CD4-positive, alpha-beta T cell treated with Interleukin-4 for 1 hour (primary cell): ENCODE results near the gene MYMK.

Experiments
- DNase-seq, 2 donors: peaks; one replicate each; pipeline ENCODE4 v3.0.0-alpha.2; 2020 to 2022

MYMK gene

GRCh38 chr9:133557581-133557980 lies 32.8 kb upstream of the MYMK start:
- DNase-seq = no peak

DNA sequence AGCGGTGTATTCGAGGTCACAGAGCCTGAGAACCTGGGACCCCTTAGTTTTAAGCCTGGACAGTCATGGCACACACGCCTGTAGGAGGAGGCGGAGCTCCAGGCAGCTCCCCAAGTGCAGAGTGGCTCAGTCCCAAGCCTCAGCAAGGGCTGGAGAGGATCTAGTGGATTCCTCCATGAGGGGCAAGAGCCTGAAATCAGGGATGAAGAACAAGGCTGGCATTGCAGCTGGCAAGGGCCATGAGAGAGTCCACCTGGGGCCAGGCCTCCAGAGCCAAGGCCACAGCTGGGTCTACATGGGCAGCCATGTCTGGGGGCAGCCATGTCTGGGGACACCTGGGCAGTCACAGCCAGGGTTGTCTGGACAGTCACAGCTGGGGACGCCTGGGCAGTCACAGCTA lies 31.6 kb upstream of the MYMK start:
- no peak for DNase-seq

DNA sequence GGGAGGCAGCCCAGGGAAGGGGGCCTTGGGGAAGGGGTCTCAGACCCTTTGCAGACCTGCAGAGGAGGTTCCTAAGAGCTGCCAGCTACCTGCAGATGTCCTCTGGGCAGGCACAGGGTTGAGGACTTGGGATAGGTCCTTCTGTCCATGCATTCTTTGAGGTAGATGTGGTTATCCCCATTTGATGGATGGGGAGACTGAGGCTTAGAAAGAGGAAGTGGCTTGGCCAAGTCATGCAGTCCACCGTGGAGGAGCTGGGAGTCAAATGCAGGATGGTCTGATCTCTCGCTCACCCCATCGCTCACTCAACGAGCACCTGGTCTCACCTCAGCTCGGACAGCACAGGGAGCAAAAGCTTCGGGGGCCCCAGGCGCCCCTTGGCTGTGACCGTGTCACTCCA lies 30.0 kb upstream of the MYMK start:
- DNase-seq = no peak

GRCh38 chr9:133553973-133554713 lies 29.4 kb upstream of the MYMK start:
- DNase-seq = no peak

DNA sequence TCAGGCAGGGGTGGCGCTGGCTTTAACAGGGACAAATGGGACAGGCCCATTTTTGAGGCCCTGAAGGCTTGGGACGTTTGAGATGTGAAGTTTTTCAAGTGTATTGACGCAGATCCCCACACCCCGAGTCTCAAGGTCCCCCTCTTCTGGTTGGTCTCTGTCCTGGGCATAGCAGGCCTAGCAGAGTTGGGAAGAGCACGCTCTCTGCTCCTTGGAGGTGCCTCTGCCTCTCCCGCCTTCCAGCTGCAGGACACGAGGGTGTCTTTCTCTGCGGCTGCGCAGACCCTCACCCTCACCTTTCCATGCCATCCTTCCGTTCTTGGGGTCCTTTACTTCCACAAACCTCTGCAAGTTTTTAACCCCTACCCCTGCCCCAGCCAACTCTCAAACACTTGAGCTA lies 28.4 kb upstream of the MYMK start:
- no peak for DNase-seq

DNA sequence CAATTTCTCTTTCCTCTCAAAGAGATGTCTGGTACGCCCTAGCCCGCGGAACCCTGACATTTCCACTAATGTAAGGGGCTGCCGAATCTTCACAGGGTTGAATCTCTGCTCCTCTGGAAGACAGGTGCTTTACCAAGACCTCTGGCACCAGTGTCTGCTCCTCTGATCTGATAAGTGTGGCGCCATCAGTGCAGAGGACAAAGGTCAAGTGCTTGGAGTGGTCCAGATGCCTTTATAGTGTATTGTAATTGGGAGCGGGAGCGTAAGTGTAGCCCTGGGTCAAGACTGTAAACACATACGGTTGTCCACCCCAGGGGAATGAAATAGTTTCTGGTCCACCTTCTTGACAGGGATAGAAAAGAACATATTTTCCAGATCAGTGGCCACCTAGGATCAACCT lies 27.5 kb upstream of the MYMK start:
- DNase-seq = no peak

DNA sequence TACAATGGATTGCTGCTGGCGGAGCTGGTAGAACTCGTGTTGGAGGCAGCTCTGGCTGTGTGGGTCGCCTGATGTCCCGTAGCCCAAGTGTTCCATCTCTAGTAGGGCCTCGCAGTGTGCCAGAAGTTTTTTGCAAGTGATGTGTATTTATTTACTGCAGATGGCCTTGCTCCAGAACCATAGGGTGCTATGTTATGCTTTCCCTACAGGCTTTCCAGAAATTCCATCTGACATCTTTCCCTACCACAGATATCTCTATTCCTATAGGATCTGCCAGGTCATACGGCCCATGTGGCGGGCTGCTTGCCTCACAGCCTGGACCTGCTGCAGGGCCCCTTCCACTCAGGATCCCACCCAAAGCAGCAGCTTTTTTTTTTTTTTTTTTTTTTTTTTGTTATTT lies 26.7 kb upstream of the MYMK start:
- no peak for DNase-seq

DNA sequence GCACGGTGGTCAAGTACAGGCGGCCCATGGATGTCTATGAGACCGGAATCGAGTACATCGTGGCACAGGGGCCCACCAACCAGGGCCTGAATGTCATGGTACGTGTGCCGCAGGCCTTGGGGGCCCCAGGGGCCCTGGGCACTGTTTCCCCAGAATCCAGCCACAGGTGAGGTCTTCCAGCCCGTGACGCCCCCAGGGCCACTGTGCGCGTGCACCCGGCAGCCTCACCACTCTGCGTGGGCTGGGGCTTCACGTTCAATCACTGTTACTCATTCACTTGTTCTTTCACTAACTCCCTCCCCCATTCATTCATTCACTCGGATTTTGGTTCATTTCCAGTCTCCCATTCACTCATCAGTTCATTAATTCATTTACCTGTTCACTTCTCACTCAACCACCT lies 22.4 kb upstream of the MYMK start:
- DNase-seq = no peak

- DNase-seq = no peak
Observed at GRCh38 chr9:133546287-133546680, 21.5 kb upstream of the MYMK start.

DNA sequence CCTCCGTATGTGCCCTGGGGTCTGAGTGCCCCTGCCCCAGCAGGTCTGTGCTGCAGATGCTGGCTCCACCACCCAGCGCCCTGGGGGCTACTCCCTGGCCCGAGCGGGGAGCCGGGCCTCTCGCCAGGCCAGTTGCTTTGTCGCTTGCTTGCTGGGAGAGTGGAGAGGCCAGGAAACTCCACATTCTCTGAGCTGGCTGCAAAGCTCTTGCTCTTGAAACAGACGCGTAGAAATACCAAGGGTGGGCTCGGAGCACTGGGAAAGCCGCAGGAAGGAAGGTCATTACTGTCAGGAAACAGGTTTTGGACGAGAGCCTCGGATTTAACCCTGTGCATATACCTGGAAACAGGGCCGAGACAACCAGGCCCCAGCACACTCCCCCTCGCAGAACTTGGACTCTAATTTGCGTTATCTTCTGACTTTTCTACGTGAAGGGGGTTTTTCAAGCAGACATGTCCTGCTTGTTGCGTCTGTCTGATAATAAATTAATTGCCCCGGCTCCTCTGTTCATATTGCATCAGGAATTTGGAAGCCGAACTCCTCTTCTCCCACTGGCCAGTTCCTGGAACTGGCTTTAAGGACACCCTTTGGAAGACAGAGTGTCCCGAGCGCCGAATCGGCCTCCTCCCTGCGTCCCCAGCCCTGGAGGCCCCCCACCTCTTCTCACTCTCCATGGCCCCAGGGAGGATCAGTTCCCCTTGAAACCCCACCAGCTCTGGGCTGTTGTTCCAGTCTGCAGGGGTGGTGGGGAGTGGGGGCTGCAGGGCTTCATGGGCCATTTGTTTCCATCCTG lies 20.9 kb upstream of the MYMK start:
- DNase-seq = no peak

GRCh38 chr9:133543772-133544467 lies 19.2 kb upstream of the MYMK start:
- no peak for DNase-seq

- no peak for DNase-seq
Observed at GRCh38 chr9:133542002-133542401, 17.2 kb upstream of the MYMK start.

DNA sequence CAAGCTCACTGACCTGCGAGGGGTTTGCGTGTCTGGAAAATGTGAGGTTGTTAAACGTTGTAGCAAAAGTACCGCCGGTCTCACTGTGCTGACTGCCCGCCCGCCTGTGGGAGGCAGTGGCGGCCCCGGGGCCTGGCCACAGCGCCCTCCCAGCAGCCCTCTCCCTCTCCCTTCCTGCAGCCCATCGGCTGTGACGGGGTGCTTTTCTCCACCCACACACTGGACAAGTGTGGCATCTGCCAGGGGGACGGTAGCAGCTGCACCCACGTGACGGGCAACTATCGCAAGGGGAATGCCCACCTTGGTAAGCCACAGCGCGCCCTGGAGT lies 15.9 kb upstream of the MYMK start:
- DNase-seq = no peak

- DNase-seq = no peak
Observed at GRCh38 chr9:133539991-133540697, 15.4 kb upstream of the MYMK start.

GRCh38 chr9:133538851-133539833 lies 14.4 kb upstream of the MYMK start:
- DNase-seq = no peak

DNA sequence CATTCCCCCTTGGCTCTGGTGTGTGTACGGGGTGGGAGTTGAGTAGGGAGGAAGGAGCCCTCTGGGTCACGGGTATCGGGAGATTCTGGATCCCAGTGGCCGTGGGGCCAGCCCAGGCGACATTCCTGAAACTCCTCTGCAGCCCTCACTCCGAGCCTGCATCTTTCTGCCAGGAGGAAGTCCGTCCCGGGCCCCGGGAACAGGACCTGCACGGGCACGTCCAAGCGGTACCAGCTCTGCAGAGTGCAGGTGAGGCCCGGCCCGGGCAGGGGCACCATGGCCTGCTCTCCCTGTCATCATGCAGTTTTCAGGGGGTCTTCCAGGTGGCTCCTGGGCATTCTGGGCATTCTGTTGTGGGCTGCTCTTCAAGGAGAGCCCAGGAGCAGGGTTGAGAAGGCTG lies 13.4 kb upstream of the MYMK start:
- no peak for DNase-seq

DNA sequence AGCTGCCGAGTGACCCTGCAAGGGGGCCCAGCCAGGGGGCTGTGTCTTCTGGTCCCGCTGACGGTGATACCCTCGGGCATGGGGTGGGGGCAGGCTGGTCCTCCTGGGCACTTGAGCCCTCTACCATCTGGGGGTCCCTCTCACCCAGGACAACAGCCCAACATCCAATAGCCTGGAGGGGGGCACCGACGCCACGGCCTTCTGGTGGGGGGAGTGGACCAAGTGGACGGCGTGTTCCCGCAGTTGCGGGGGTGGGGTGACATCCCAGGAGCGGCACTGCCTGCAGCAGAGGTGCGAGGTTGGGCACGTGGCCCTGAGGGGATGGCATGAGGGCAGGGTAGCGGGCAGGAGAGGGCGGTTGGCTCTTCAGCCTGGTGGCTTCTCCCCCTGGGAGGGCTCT lies 12.5 kb upstream of the MYMK start:
- no peak for DNase-seq

DNA sequence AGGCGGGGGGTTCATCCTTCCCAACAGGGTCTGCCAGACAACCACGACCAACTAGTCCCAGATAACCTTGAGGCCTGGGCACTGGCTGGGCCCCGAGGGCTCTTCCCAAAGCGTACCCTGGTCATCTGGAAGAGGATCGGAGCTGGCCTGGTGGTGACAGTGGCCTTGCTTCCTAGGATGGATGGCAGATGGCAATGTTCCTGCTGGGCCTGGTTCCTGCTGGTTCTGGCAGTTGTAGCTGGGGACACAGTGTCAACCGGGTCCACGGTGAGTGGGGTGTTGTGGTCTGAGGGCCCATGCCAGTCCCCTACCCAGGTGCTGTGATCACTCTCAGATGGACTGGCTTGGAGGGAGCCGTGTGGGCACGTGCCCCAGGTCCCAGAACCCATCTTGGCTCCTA lies 11.8 kb upstream of the MYMK start:
- DNase-seq = no peak

DNA sequence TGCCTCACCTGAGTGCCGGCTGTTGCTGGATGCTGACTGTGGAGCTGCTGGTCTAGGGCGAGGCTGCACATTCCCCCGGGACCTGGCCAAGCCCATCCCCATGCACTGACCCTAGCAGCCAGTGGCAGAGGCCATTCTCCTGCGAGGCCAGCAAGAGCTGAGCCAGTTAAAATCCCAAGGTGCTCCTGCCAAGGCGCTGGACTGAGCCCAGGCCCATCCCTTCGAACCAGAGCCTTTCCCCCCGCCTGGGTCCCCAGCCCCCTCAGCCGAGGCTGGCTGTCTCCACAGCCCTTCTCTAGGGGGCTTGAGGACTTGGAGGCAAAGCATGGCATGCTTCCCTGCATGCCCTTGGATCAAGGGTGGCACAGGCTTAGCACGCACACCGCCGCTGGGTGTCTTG lies 11.3 kb upstream of the MYMK start:
- DNase-seq = no peak

DNA sequence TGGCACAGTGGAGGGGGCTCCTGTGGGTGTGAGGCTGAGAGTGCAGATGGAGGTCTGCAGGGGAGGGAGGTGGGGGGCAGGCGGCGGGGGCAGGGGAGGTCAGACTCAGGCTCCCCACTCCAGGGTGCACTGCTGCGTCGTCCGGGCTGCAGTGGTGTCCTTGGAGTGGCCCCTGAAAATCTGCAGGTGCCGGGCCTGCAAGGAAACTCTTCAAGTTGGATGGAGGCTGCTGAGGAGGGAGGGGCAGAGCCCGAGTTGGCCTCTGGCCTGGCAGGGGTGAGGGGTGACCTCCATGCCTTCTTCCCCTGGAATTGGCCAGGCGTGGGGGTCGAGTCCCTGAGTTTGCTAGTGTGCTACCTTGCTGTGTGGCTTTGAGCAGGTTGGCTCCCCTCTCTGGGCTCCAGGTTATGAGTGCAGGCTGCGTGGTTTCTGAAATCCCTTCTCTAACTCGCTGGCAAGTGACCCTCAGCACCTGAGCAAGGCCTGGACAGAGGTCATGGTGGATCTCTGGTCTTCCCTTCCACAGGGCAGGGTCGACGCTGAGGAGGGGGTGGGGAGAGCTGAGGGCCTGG lies 10.6 kb upstream of the MYMK start:
- no peak for DNase-seq

GRCh38 chr9:133534346-133535291 lies 9.9 kb upstream of the MYMK start, which contains the start of gene ADAMTSL2:
TSS of gene ADAMTSL2 (plus strand) at chr9:133534704. CDS start at chr9:133536713, 2,009 bp downstream.
- DNase-seq = peak; percentile 36 to 62
